HS-27A (cell line): Measurements from ENCODE around the gene FANCF.
"Not testable (repeated sequence)": the region's sequence is repeated elsewhere in the genome, so short reads cannot be mapped to it uniquely, and the experiment has no call there.

Experiments
- DNase-seq: peaks from one replicate; pipeline ENCODE4 v3.0.0-alpha.2; 2012; ENCODE audit warnings: low read depth, missing footprints

FANCF gene

GRCh38 chr11:22625448-22626287 lies at the start of gene FANCF:
TSS of gene FANCF (minus strand) at chr11:22625823. CDS start at chr11:22625810, 13 bp downstream.
- DNase-seq = peak; percentile 99

GRCh38 chr11:22674470-22675439 lies 49.1 kb upstream of the FANCF start:
- DNase-seq = no peak

- DNase-seq = no peak
These were observed 46.1 kb upstream of the FANCF start for GRCh38 chr11:22671751-22672150.

- no peak for DNase-seq
These were observed 45.2 kb upstream of the FANCF start for GRCh38 chr11:22670830-22671229.

- DNase-seq = no peak
These were observed 43.7 kb upstream of the FANCF start for GRCh38 chr11:22669368-22669767.

- no peak for DNase-seq
These were observed 42.6 kb upstream of the FANCF start for GRCh38 chr11:22668005-22668796.

- no peak for DNase-seq
These were observed 41.2 kb upstream of the FANCF start for GRCh38 chr11:22666688-22667439.

GRCh38 chr11:22666325-22666687 lies 40.7 kb upstream of the FANCF start, which contains the start of gene GAS2:
TSS of gene GAS2 (plus strand) at chr11:22666611. CDS start at chr11:22674870, 8,259 bp downstream.
- DNase-seq = no peak

GRCh38 chr11:22659783-22660182 lies 34.2 kb upstream of the FANCF start:
- DNase-seq = no peak

GRCh38 chr11:22657101-22657694 lies 31.6 kb upstream of the FANCF start:
- DNase-seq = no peak

- no peak for DNase-seq
These were observed 30.5 kb upstream of the FANCF start for GRCh38 chr11:22656130-22656529.

- DNase-seq = not testable (repeated sequence)
These were observed 26.7 kb upstream of the FANCF start for GRCh38 chr11:22652346-22652745.

GRCh38 chr11:22641559-22641958 lies 15.9 kb upstream of the FANCF start:
- no peak for DNase-seq

GRCh38 chr11:22640862-22641261 lies 15.2 kb upstream of the FANCF start:
- no peak for DNase-seq

GRCh38 chr11:22635689-22636088 lies 10.1 kb upstream of the FANCF start:
- no peak for DNase-seq

- DNase-seq = peak; percentile 22
These were observed 9.4 kb upstream of the FANCF start for GRCh38 chr11:22634897-22635629.

GRCh38 chr11:22633354-22633902 lies 7.8 kb upstream of the FANCF start:
- DNase-seq = no peak

- no peak for DNase-seq
These were observed 1.8 kb upstream of the FANCF start for GRCh38 chr11:22627421-22627820.

GRCh38 chr11:22626573-22627239 lies 1.1 kb upstream of the FANCF start:
- DNase-seq = no peak
